Measurements from ENCODE around the gene PKIG.

DNA sequence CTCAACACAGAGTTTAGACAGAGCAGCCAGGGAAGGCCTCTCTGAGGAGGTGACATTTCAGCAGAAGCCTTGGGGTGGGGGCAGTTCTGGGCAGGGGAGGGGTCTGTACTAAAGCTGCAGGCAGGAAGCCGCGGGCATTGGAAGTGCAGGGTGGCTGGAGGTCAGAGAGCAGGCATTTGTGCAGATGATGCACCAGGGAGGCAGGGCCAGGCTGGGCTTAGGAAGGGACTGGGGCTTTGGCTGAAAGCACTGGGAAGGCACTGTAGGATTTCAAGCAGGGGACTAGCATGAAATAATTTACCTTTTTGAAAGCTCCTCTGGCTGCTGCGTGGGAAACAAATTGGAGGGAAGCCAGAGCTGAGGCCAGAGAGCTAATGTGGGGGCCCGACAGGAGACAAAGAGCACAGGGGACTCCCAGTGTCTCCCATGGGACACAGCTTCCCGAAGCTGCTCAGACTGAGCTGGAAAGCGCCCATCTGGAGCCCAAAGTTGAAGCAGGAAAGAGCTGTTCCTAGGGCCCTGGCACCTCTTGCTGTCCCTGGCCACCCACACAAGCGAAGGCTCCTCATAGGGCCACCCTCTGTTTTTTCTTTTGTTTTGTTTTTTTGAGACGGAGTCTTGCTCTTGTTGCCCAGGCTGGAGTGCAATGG lies 49.8 kb downstream of the PKIG start:
- no peak for TF ChIP-seq POLR2A (IDR thresholded peaks at IDR 0.05; ENCODE audit: low read depth, low read length)
- no peak for TF ChIP-seq POLR2AphosphoS5 (IDR thresholded peaks at IDR 0.05; ENCODE audit: low read depth, low read length)

All from GM12891 (cell line).